ENCODE data around the gene MAPK1.
"Not testable (repeated sequence)": the region's sequence is repeated elsewhere in the genome, so short reads cannot be mapped to it uniquely, and the experiment has no call there.

Gene MAPK1

DNA sequence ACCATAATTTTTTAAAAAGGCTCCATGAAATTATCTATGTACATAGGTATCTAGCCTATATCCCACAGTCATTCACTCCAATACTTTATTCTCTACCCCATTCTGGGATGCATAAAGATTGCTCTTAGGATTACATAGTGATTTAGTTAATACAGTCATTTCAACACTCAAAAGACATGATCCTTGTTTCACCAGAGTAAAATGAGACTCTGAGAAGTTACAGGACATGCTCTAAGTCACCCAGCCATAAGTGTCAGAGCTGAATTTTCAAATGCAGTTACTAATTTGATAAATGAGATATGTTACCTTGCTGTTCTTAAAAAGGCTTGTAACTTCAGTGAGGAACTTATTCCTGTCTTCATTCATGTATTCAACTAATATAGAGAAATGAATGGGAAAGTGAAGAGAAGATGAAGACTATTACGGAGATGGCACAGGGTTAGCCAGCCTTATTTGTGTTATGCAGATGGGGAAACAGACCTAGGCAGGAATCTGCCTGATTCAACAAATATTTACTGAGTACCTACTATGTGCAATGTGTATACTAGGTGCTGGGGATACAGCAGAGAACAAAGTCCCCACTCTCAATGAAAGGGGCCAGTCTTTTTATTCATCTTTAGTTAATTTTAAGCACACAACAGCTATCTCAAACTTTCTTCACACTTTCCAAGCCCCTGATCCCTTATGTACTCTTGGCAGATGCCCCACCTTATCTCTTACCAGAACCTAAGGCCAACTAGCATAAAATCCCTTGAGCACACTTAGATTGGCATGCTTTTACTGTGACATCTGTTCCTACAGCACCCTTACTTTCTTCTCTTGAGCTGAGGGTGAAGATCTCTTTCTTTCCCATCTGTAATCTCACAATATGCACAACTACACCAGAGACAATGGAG, 21.6 kb downstream of the MAPK1 start:
- no peak for DNase-seq

DNA sequence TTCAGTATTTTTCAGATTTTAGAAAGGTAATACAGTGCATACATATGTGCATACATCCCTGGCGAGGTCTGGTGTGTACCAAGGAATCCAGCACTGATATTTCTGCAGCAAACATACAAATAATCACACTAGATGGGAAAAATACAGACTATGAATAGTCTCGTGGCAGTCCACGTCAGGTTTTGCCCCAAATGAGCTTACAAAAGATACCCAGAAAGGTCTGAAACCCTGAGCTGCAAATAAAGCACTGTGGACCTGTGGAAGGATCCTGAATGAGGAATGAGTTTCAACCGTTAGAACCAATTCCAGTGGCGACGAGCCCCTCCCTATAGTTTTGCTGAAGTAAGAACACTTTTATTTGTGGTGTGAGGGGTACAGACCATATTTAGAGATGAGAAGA, 24.5 kb downstream of the MAPK1 start:
- DNase-seq: no peak

DNA sequence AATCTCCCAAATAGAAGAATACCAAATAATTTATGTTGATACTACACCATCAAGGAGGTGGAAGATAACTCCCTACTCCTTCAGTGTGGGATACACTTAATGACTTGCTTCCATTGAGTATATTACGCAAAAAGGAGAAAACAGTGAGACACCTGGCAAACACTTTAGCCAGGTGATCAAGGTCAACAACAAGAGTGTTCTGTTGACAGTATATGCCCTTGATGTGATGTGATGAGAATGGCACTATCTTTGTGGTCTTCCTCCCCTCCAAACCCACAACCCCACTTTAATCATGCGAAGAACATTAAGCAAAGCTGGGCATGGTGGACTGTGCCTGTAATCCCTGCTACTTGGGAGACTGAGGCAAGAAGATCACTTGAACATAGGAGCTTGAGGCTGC, 26.0 kb downstream of the MAPK1 start:
- no peak for DNase-seq

- DNase-seq: no peak
Measured at GRCh38 chr22:21840236-21840823, 27.1 kb downstream of the MAPK1 start.

DNA sequence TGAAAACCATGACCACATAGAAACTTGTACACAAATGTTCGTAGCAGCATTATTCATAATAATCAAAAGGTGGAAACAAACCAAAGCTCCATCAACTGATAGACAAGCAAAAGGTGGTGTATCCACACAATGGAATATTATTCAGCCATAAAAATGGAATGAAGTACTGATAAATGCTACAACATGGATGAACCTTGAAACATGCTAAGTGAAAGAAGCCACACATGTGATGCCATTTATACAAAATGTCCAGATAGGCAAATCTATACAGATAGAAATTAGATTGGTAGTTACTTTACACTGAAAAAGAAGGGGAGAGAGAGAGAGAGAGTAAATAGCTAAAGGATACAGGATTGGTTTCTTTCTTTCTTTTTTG, 27.7 kb downstream of the MAPK1 start:
- DNase-seq: no peak

GRCh38 chr22:21839104-21839764, 28.2 kb downstream of the MAPK1 start:
- DNase-seq: not testable (repeated sequence)

- DNase-seq: no peak
Measured at GRCh38 chr22:21837248-21837979, 30.0 kb downstream of the MAPK1 start.

DNA sequence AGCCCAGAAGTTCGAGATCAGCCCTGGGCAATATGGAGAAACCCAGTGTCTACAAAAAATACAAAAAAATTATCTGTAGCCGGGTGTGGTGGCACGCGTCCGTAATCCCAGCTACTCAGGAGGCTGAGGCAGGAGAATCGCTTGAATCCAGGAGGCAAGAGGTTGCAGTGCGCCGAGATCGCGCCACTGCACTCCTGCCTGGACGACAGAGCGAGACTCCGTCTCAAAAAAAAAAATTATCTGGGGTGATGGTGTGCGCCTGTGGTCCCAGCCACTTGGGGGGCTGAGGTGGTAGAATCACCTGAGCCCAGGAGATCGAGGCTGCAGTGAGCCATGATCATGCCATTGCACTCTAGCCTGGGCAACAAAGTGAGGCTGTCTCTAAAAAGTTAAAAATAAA, 31.0 kb downstream of the MAPK1 start:
- DNase-seq: not testable (repeated sequence)

GRCh38 chr22:21835378-21835777, 32.1 kb downstream of the MAPK1 start:
- no peak for DNase-seq

DNA sequence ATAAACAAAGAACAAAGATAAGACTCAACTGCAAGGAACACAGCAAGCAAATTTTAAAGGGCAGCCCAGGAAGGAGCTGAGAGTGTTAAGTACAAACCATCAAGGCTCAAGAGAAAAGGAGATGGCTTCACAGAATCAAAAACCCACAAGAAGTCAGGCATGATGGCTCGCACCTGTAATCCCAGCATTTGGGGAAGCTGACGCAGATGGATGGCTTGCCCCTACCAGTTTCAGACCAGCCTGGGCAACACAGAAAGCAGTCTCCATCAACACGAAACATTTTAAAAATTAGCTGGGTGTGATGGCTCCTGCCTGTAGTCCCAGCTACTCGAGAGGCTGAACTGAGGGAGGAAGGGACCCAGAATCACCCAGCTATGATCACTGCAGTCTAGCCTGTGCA, 32.6 kb downstream of the MAPK1 start:
- DNase-seq: no peak

- DNase-seq: no peak
Measured at GRCh38 chr22:21832291-21833290, 34.9 kb downstream of the MAPK1 start.

DNA sequence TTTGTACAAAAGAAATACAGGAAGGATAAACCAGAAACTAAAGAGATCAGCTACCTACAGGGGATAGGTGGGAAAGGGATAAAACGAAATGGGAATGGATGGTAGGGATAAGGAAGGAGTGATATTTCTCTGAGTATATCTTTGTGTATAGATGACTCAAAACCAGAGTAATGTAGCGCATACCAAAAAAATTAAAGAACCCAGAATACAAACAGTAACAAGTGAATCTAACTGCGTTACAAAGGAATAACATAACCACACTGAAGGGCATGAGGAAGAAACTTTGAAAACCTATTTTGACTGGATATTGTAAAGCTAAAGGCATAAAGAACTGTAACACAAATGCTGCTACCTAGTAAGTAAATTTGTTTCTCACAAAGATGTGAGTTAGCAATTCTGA, 37.9 kb downstream of the MAPK1 start:
- no peak for DNase-seq

- no peak for DNase-seq
Measured at GRCh38 chr22:21828268-21828638, 39.2 kb downstream of the MAPK1 start.

GRCh38 chr22:21827628-21828267, 39.7 kb downstream of the MAPK1 start:
- no peak for DNase-seq

GRCh38 chr22:21826204-21826603, 41.2 kb downstream of the MAPK1 start:
- DNase-seq: no peak

- DNase-seq: not testable (repeated sequence)
Measured at GRCh38 chr22:21824962-21825361, 42.5 kb downstream of the MAPK1 start.

GRCh38 chr22:21824445-21824912, 43.0 kb downstream of the MAPK1 start:
- DNase-seq: no peak

DNA sequence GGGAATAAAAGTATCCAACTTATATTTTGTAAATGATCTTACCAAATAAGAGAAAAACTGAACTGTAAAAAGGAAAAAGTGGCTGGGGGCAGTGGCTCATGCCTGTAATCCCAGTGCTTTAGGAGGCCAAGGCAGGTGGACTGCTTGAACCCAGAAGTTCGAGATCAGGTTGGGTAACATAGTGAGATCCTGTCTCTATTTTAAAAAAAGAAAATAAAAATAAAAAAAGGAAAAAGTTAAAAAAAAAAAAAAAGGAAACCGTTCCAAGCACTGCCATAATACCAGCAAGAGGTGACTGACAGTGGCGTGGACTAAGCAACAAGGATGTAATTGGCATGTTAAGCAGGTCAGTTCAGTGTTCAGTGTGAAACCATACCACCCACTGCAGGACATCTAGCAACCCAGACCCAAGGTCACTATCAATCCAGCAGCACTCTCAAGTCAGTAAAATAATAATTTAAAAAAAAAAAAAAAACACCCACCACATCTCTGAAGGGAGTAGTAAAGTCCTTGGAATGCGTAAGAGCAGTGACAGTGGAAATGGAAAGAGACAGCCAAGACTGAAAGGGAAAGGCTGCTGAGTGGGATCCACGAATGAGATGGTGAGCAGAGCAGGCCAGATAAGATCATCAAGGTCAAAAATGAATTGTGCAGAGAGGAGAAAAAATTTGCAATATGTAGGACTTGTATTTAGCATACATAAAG, 43.6 kb downstream of the MAPK1 start:
- DNase-seq: no peak

- no peak for DNase-seq
Measured at GRCh38 chr22:21819183-21819770, 48.2 kb downstream of the MAPK1 start.

DNA sequence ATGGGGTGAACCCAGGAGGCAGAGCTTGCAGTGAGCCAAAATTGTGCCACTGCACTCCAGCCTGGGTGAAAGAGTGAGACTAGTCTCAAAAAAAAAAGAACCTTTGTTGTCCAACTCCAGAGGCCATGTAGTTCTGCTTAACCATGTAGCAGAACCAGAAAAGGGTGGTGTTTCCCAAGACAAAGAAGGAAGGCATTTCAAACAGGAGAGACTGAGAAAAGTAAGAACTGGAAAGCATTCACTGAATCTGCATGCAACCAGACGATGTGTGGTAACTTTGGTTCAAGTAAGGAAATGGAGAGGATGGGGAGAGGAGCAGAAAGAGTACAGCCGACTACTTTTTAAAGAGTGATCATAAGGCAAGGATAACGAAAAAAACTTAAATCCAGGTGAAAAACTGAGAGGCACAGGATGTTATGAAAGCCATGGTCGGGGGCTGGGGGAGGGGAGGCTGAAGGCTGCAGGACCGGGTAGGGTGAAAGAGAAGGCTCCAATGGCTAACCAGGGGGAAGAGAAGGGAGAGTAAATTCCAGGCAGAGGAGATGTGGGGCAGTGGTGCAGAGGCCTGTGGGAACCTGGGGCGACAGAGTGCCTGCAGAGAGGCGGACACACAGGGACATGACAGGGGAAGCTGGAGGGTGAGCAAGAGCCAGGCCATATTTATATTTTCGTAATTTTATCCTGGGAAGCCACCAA, 48.8 kb downstream of the MAPK1 start:
- no peak for DNase-seq
